ENCODE measurements around the gene TRIM10.

- TF ChIP-seq CTCF (IDR thresholded peaks at IDR 0.05; ENCODE audit: low read length): no peak
- TF ChIP-seq EZH2 (optimal IDR thresholded peaks at IDR 0.05; ENCODE audit: low read depth, low read length): no peak
- no peak for TF ChIP-seq EZH2phosphoT487 (IDR thresholded peaks at IDR 0.05; ENCODE audit: low read length)
These were observed 37.4 kb upstream of the TRIM10 start for GRCh38 chr6:30198166-30199084.

All from MM.1S (cell line).